Activated naive CD8-positive, alpha-beta T cell treated with anti-CD3 and anti-CD28 coated beads, Interleukin-2, amount 50 U/mL, for 16 hours (primary cell): ENCODE data around the gene ARHGAP26.

ENCODE experiments used
- DNase-seq: peaks from one replicate; pipeline ENCODE4 v3.0.0-alpha.2; 2020; ENCODE audit warnings: low read depth, low spot score

Gene ARHGAP26

GRCh38 chr5:143181173-143181572, 411.0 kb downstream of the ARHGAP26 start:
- no peak for DNase-seq

GRCh38 chr5:143182106-143182505, 411.9 kb downstream of the ARHGAP26 start:
- DNase-seq: no peak

GRCh38 chr5:143182901-143183820, 413.0 kb downstream of the ARHGAP26 start:
- no peak for DNase-seq

GRCh38 chr5:143183989-143184388, 413.8 kb downstream of the ARHGAP26 start:
- DNase-seq: no peak

- no peak for DNase-seq
Measured at GRCh38 chr5:143186623-143187022, 416.4 kb downstream of the ARHGAP26 start.

- DNase-seq: no peak
Measured at GRCh38 chr5:143187495-143187894, 417.3 kb downstream of the ARHGAP26 start.

GRCh38 chr5:143188083-143188482, 417.9 kb downstream of the ARHGAP26 start:
- DNase-seq: no peak

- no peak for DNase-seq
Measured at GRCh38 chr5:143188692-143189091, 418.5 kb downstream of the ARHGAP26 start.

GRCh38 chr5:143190260-143190810, 420.2 kb downstream of the ARHGAP26 start:
- DNase-seq: no peak

- no peak for DNase-seq
Measured at GRCh38 chr5:143191720-143192119, 421.5 kb downstream of the ARHGAP26 start.

- no peak for DNase-seq
Measured at GRCh38 chr5:143192191-143192900, 422.2 kb downstream of the ARHGAP26 start.

- no peak for DNase-seq
Measured at GRCh38 chr5:143194206-143194605, 424.0 kb downstream of the ARHGAP26 start.

- no peak for DNase-seq
Measured at GRCh38 chr5:143194713-143195112, 424.5 kb downstream of the ARHGAP26 start.

GRCh38 chr5:143195491-143195890, 425.3 kb downstream of the ARHGAP26 start:
- DNase-seq: no peak

GRCh38 chr5:143196601-143197259, 426.6 kb downstream of the ARHGAP26 start:
- no peak for DNase-seq

- DNase-seq: no peak
Measured at GRCh38 chr5:143197260-143197656, 427.1 kb downstream of the ARHGAP26 start.

- no peak for DNase-seq
Measured at GRCh38 chr5:143198332-143198731, 428.2 kb downstream of the ARHGAP26 start.

GRCh38 chr5:143199161-143199560, 429.0 kb downstream of the ARHGAP26 start:
- DNase-seq: no peak

- no peak for DNase-seq
Measured at GRCh38 chr5:143199843-143200242, 429.7 kb downstream of the ARHGAP26 start.

GRCh38 chr5:143200781-143201398, 430.7 kb downstream of the ARHGAP26 start:
- no peak for DNase-seq

GRCh38 chr5:143201589-143201988, 431.4 kb downstream of the ARHGAP26 start:
- no peak for DNase-seq
